Peyer's patch (tissue), 4 donors: Measurements from ENCODE around the gene KLHL22. TPM values are rescaled to one million over a fixed set of nuclear protein-coding genes. Genes with fewer than 3 reads are reported as not detected.

Experiments used
- DNase-seq, 3 donors: peaks; one replicate each; pipeline ENCODE4 v3.0.0-alpha.2; 2017 to 2019
- H3K27ac ChIP-seq, 4 donors: fragments of 200-600 bp; sonication (generic); one replicate each; pipeline ENCODE4 v1.5.1; 2016 to 2019
- H3K27me3 ChIP-seq, 2 donors: fragments of 200-600 bp; sonication (generic); one replicate each; pipeline ENCODE4 v1.5.1; 2019
- H3K36me3 ChIP-seq, 3 donors: fragments of 200-600 bp; sonication (generic); one replicate each; pipeline ENCODE4 v1.5.1; 2016 to 2019
- H3K4me1 ChIP-seq, 4 donors: fragments of 200-600 bp; sonication (generic); one replicate each; pipeline ENCODE4 v1.5.1; 2016 to 2019
- H3K4me3 ChIP-seq, 4 donors: fragments of 200-600 bp; sonication (generic); 1 replicate in 3 of 4; 2 replicates in 1 of 4; pipeline ENCODE4 v1.5.1; 2016 to 2019; ENCODE audit warnings: mild to moderate bottlenecking in 1 of 4
- H3K9me3 ChIP-seq, 4 donors: fragments of 200-600 bp; sonication (generic); one replicate each; pipeline ENCODE4 v1.5.1; 2016 to 2019; ENCODE audit warnings: mild to moderate bottlenecking in 1 of 4
- POLR2A ChIP-seq, 2 donors: fragments of 450-650 bp; IDR thresholded peaks; one replicate each; pipeline ENCODE4 v1.5.1; 2017; ENCODE audit warnings: antibody characterized with exemption in 2 of 2, mild to moderate bottlenecking in 2 of 2, moderate library complexity in 2 of 2
- total RNA-seq, 4 donors: library from RNA; depleted of rRNA; stranded (reverse); fragments of >200 nt; gene quantifications; one replicate each; pipeline ENCODE4 v1.1.0, GENCODE V29; 2016
- TF ChIP-seq, protein P1 (sequence below), 6 experiments: fragments of 450-650 bp in 4 of 6; fragments of 200-600 bp in 2 of 6; sonication (generic) in 1 of 6; IDR thresholded peaks; one replicate each; pipeline ENCODE4 v1.5.1; 2017 to 2019; ENCODE audit warnings: antibody characterized with exemption in 6 of 6, mild to moderate bottlenecking in 3 of 6, moderate library complexity in 1 of 6

Gene KLHL22
- total RNA-seq, 4 donors from 2014 or later = 12.6 to 23.9 (median 19.2) TPM

DNA sequence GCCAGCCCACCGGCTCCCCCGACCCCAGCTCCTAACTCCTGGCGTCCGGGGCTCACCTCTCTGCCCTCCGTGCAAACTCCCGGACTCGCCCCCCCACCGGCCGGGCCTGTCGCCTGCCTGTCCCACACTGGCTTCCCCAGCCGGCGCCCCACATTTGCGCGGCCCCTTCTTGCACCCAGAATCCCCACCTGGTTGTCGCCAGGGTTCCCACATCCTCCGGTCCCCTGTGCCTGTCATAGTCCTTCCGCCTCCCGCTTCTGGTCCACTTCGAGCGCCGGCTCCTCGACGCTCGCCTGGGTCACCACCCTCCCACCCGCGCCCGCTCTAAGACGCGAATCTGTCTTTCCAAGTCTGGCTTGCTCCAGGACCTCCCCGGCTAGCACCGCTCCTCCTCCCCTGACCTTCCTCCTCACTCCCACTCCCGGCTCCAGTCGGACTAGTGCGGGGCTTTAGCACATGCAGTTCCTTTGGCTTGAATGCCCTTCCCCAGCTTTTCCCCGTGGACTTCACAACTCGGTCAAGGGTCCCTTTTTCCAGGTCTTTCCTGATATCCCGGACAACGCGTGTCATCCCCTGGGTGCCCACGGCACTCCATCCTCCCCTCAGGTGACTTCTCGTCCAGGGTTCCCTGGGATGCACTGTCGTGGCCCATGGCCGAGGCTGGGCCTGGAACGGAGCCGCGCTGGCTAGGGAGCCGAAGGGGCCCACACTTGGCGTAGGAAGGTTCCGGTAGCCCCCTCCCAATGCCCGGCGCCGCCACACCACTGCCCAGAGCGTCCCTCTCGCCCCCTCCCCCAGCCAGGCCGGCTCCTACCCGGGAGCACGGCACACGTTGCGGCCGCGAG is 58.6 kb downstream of the KLHL22 start:
- Histone ChIP-seq H3K27me3 (peaks cover 0 to 7% of the 10 kb centered on the region in 2 donors), H3K27ac (peak overlapping the region; percentile 51 to 82 (median 72)), H3K9me3 (no peaks in the 10 kb centered on the region), H3K36me3 (no peaks in the 10 kb centered on the region), H3K4me1 (peaks cover 0 to 31% (median 14%) of the 10 kb centered on the region in 4 donors), H3K4me3 (peak overlapping the region; percentile 34 to 60 (median 54))
- DNase-seq = peak in 1 of 3 donors; percentile 46
- no peak for TF ChIP-seq POLR2A (IDR thresholded peaks at IDR 0.05)
- TF ChIP-seq, protein P1, sequence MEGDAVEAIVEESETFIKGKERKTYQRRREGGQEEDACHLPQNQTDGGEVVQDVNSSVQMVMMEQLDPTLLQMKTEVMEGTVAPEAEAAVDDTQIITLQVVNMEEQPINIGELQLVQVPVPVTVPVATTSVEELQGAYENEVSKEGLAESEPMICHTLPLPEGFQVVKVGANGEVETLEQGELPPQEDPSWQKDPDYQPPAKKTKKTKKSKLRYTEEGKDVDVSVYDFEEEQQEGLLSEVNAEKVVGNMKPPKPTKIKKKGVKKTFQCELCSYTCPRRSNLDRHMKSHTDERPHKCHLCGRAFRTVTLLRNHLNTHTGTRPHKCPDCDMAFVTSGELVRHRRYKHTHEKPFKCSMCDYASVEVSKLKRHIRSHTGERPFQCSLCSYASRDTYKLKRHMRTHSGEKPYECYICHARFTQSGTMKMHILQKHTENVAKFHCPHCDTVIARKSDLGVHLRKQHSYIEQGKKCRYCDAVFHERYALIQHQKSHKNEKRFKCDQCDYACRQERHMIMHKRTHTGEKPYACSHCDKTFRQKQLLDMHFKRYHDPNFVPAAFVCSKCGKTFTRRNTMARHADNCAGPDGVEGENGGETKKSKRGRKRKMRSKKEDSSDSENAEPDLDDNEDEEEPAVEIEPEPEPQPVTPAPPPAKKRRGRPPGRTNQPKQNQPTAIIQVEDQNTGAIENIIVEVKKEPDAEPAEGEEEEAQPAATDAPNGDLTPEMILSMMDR (IDR thresholded peaks at IDR 0.05) = no peak

DNA sequence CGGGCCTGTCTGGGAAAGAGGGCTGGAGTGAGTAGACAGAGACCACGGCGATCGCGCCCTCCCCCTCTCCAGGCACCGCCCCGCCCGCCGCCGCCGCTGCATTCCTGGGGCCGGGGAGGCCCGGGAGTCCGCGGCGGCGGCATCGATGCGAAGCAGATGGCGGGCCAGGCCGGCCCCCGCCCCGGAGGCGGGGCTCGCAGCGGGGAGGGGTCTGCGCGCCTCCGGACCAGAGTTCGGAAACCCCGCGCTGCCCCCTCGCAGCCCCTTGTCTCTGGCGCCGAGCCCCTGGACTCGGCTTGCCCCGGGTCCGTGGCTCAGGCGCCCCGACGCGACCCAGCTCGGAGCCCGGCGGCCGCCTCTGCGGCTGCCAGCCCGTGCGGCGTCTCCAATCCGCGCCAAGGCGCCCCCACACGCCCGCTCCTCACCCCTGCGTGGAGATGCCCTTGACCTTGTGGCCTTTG is 59.3 kb downstream of the KLHL22 start:
- DNase-seq = peak in 1 of 3 donors; percentile 53
- TF ChIP-seq, protein P1 (IDR thresholded peaks at IDR 0.05) = no peak
- TF ChIP-seq POLR2A (IDR thresholded peaks at IDR 0.05) = no peak
- Histone ChIP-seq H3K9me3 (no peaks in the 10 kb centered on the region), H3K4me3 (peak overlapping the region; percentile 34 to 60 (median 54)), H3K27me3 (peaks cover 0 to 12% of the 10 kb centered on the region in 2 donors), H3K36me3 (no peaks in the 10 kb centered on the region), H3K27ac (peak overlapping the region; percentile 51 to 82 (median 72)), H3K4me1 (peaks cover 0 to 31% (median 17%) of the 10 kb centered on the region in 4 donors)

DNA sequence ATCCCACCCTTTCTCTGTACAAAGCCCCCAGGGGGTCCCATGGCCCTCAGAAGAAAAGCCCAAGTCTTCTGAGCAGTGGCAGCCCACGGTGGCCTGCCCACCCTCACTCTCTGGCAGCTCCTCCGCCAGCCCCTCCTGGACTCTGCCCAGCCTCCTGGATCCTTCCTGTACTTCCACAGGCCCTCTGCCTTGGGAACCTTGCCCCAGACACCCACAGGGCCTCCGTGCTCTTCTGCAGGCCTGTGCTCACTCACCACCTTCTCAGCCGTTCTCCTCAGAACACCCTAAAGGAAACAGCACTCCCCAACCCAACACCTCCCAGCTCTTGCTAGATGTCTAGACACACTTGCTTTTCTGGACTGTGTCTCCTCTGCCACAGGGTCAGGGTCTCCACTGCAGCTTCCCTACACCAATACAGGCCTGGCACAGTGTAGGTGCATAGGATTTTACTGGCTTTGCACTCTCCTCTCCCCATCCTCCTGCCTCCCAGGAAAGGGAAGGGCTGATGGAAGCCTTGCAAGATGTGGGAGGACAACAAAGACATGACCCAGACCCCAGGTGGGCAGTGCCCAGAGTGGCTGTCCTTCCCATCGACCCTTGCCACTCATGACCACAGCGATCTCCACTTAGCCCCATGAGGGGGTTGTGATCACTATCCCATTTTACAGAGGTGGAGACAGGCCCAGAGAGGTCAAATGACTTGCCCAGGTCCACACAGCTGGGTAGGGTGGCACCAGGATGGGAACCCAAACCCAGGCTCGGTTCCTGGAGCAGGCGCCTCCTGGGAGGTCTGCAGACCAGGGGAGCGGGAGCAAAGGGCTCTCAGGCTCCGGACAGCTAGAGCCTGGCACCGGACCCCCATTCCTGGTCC is 59.9 kb downstream of the KLHL22 start:
- H3K27me3 ChIP-seq = peaks cover 0 to 17% of the 10 kb centered on the region in 2 donors

GRCh38 chr22:20434773-20435172 is 60.8 kb downstream of the KLHL22 start:
- Histone ChIP-seq H3K27me3 (peaks cover 0 to 19% of the 10 kb centered on the region in 2 donors), H3K36me3 (no peaks in the 10 kb centered on the region), H3K4me3 (no peak overlapping the region), H3K4me1 (peaks cover 0 to 46% (median 32%) of the 10 kb centered on the region in 4 donors), H3K9me3 (no peaks in the 10 kb centered on the region), H3K27ac (no peak overlapping the region)
- TF ChIP-seq, protein P1 (IDR thresholded peaks at IDR 0.05) = no peak
- TF ChIP-seq POLR2A (IDR thresholded peaks at IDR 0.05) = no peak
- DNase-seq = peak in 1 of 3 donors; percentile 26

More for the DNA sequence above, 59.9 kb downstream of the KLHL22 start:
- no peaks in the 10 kb centered on the region for H3K9me3 ChIP-seq
- peak in 1 of 3 donors; percentile 33 for DNase-seq
- peak overlapping the region in 3 of 4 donors; percentile 53 to 60 (median 56) for H3K4me3 ChIP-seq
- no peaks in the 10 kb centered on the region for H3K36me3 ChIP-seq
- H3K4me1 ChIP-seq = peaks cover 0 to 37% (median 24%) of the 10 kb centered on the region in 4 donors
- peak overlapping the region in 1 of 4 donors; percentile 64 for H3K27ac ChIP-seq
- TF ChIP-seq, protein P1 (IDR thresholded peaks at IDR 0.05) = no peak
- no peak for TF ChIP-seq POLR2A (IDR thresholded peaks at IDR 0.05)

GRCh38 chr22:20434264-20434751 is 61.3 kb downstream of the KLHL22 start:
- H3K36me3 ChIP-seq = no peaks in the 10 kb centered on the region
- no peak for TF ChIP-seq POLR2A (IDR thresholded peaks at IDR 0.05)
- TF ChIP-seq, protein P1 (IDR thresholded peaks at IDR 0.05) = no peak
- H3K27ac ChIP-seq = no peak overlapping the region
- H3K4me1 ChIP-seq = peaks cover 0 to 50% (median 34%) of the 10 kb centered on the region in 4 donors
- DNase-seq = peak in 2 of 3 donors; percentile 20 to 29
- H3K9me3 ChIP-seq = no peaks in the 10 kb centered on the region
- peaks cover 0 to 19% of the 10 kb centered on the region in 2 donors for H3K27me3 ChIP-seq
- H3K4me3 ChIP-seq = no peak overlapping the region
